ENCODE data around the gene HGD.

HGD gene

GRCh38 chr3:120615847-120616609 is 66.0 kb downstream of the HGD start:
- DNase-seq (ENCODE audit: insufficient read length, low spot score) (no peak), FAIRE-seq (no peak)
- no peak for TF ChIP-seq CTCF (IDR thresholded peaks at IDR 0.05; ENCODE audit: insufficient read depth, missing control alignments)

- DNase-seq (ENCODE audit: insufficient read length, low spot score) (no peak), FAIRE-seq (no peak)
- no peak for TF ChIP-seq CTCF (IDR thresholded peaks at IDR 0.05; ENCODE audit: insufficient read depth, missing control alignments)
These were observed 67.3 kb downstream of the HGD start for GRCh38 chr3:120614765-120615164.

GRCh38 chr3:120608506-120608905 is 73.5 kb downstream of the HGD start:
- FAIRE-seq: peak; percentile 60
- no peak for DNase-seq (ENCODE audit: insufficient read length, low spot score)
- no peak for TF ChIP-seq CTCF (IDR thresholded peaks at IDR 0.05; ENCODE audit: insufficient read depth, missing control alignments)

GRCh38 chr3:120604784-120605183 is 77.3 kb downstream of the HGD start:
- no peak for DNase-seq (ENCODE audit: insufficient read length, low spot score)
- no peak for TF ChIP-seq CTCF (IDR thresholded peaks at IDR 0.05; ENCODE audit: insufficient read depth, missing control alignments)
- FAIRE-seq: no peak

- peak; percentile 93 for FAIRE-seq
- no peak for TF ChIP-seq CTCF (IDR thresholded peaks at IDR 0.05; ENCODE audit: insufficient read depth, missing control alignments)
- DNase-seq (ENCODE audit: insufficient read length, low spot score): no peak
These were observed 77.7 kb downstream of the HGD start for GRCh38 chr3:120604382-120604781.

GRCh38 chr3:120602682-120603081 is 79.4 kb downstream of the HGD start:
- no peak for TF ChIP-seq CTCF (IDR thresholded peaks at IDR 0.05; ENCODE audit: insufficient read depth, missing control alignments)
- FAIRE-seq (no peak), DNase-seq (ENCODE audit: insufficient read length, low spot score) (no peak)

- FAIRE-seq (no peak), DNase-seq (ENCODE audit: insufficient read length, low spot score) (no peak)
- TF ChIP-seq CTCF (IDR thresholded peaks at IDR 0.05; ENCODE audit: insufficient read depth, missing control alignments): no peak
These were observed 80.5 kb downstream of the HGD start for GRCh38 chr3:120601554-120601953.

Data from D721Med (cell line).